Breast epithelium (tissue), 3 donors: ENCODE measurements around the gene AQP5.

Experiments used
- CTCF ChIP-seq, 3 donors: fragments of 450-650 bp; IDR thresholded peaks; one replicate each; pipeline ENCODE4 v1.5.1; 2016 to 2017; ENCODE audit warnings: antibody characterized with exemption in 3 of 3, mild to moderate bottlenecking in 3 of 3, moderate library complexity in 3 of 3
- POLR2AphosphoS5 ChIP-seq, 3 donors: sonication (generic); formaldehyde crosslinking; IDR thresholded peaks; one replicate each; pipeline ENCODE4 v1.6.1; 2017; ENCODE audit warnings: antibody characterized with exemption in 3 of 3

- TF ChIP-seq CTCF (IDR thresholded peaks at IDR 0.05) (no peak), POLR2AphosphoS5 (IDR thresholded peaks at IDR 0.05) (no peak)
These were observed 1.1 kb upstream of the AQP5 start for GRCh38 chr12:49960474-49961110.
